ENCODE data around the gene DHRS9. TPM values are rescaled to one million over a fixed set of nuclear protein-coding genes. Genes with fewer than 3 reads are reported as not detected.
"Not testable (repeated sequence)": the region's sequence is repeated elsewhere in the genome, so short reads cannot be mapped to it uniquely, and the experiment has no call there.

DHRS9 gene
- polyA plus RNA-seq, 2 of the 4 experiments (the other 2 are of a cell fraction), result 0.19 to 0.25 TPM

DNA sequence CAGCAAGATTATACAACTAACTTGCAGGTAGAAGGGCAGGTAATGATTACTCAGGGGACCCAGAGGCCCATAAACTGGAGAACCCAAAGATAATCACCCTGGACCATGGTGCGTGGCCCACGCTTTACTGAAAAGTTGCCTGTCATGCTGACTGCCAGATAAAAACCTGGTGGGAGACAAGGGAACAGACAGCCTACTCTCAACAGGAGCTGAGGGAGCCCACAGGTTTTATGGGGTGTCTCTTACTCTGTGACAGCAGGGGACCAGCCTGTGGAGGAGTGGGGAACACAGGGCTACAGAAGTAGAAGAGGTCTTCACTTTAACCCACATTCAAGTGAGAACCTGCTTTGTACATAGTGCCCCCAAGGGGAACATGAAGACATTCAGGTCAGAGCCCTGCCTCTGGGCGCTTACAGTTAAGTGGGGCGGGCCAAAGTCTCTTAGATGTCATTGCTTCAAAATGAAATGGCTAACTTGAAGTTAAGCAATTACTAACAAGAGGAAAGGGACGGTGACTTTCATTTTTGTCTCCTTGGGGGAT, 60.4 kb downstream of the DHRS9 start:
- no peak overlapping the region for H3K4me2 ChIP-seq
- POLR2A ChIA-PET, result no interaction called here
- no peak overlapping the region for H3K4me3 ChIP-seq
- WGBS (ENCODE audit: missing lambda C conversion rate), result 84% methylated on average over 5 of the region's 5 CpGs
- TF ChIP-seq BHLHE40 (IDR thresholded peaks at IDR 0.05; ENCODE audit: low read depth, low read length) (no peak), RCOR1 (IDR thresholded peaks at IDR 0.05; ENCODE audit: low read depth, low read length) (no peak), MAFK (IDR thresholded peaks at IDR 0.05; ENCODE audit: partially characterized antibody) (no peak), HOXB13 (CRISPR knock-in tag; IDR thresholded peaks at IDR 0.05; ENCODE audit: low read depth) (no peak), ELK1 (IDR thresholded peaks at IDR 0.05; ENCODE audit: low read depth, low read length) (no peak), CBX2 (IDR thresholded peaks at IDR 0.05; ENCODE audit: borderline replicate concordance, low read depth) (no peak), CEBPB (IDR thresholded peaks at IDR 0.05) (no peak), ZNF302 (CRISPR knock-in tag; IDR thresholded peaks at IDR 0.05) (no peak), TP53 (CRISPR knock-in tag; IDR thresholded peaks at IDR 0.05) (no peak), POLR2AphosphoS2 (conservative IDR thresholded peaks at IDR 0.05; ENCODE audit: low read length) (no peak), ZFP36 (IDR thresholded peaks at IDR 0.05; ENCODE audit: borderline replicate concordance, partially characterized antibody) (no peak), USF2 (IDR thresholded peaks at IDR 0.05) (no peak), CHD4 (IDR thresholded peaks at IDR 0.05; ENCODE audit: borderline replicate concordance) (no peak), RNF2 (IDR thresholded peaks at IDR 0.05; ENCODE audit: borderline replicate concordance, low read depth) (no peak)
- ATAC-seq (no peak; a peak in 1 of 6 replicates), FAIRE-seq (no peak), DNase-seq (ENCODE audit: low read depth in 1 of 2, low spot score in 1 of 2) (no peak)
- CTCF ChIA-PET, result interaction anchor here (1.2 kb wide), 1 partner anchor 166 kb away, joined by 4 read pairs; no protein-coding TSS in a partner anchor
- no peak overlapping the region for H3K27ac ChIP-seq
- no peaks in the 10 kb centered on the region for H3K9me3 ChIP-seq
- no peaks in the 10 kb centered on the region for H3K4me1 ChIP-seq

DNA sequence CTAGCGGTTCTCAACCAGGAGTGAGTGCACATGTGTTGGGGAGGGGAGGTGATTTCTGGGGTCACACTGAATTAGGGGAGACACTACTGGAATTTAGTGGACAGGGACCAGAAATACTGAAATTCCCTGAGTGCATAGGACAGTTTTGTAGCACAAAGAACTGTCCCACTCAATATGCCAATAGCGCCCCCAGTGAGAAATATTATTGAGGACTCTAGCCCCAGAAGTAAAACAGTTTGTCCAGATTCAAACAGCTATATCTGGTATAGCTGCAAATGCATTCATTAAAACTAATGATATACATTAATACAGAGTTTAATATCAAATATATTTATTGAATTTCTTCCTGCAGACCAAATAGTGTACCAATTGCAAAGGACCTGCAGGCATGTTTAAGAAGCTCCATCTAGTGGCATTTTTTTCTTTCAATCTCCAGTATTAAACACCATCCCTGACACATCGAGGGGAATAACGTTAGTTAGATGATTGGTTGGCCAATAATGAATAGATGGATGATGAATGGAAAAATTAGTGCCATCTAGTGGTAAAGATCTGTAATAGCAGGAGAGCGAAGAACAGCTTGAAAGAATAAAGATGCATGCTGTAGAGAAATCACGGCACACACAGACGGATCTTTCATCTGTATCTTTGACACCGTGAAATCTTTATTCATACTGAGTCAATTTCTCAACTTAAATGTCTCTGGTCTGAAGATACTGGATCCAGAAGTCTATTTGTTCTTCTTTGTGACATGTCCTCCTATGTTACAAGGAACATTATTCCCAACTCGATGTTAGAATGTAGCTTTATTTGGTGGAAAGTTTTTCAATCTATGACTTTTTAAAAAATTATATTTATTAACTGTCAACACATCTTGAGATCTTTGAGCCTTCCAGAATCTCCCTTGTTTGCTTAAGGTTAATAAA, 62.5 kb downstream of the DHRS9 start:
- ChIA-PET CTCF (interaction anchor here (0.6 to 2.5 kb wide), 33 partner anchors 9 to 667 kb away, joined by 3 to 26 read pairs (median 4); no protein-coding TSS in a partner anchor), POLR2A (no interaction called here)
- Histone ChIP-seq H3K27ac (no peak overlapping the region), H3K4me2 (peak overlapping the region; percentile 34; the same call in 1 of the 3 replicates), H3K4me1 (no peaks in the 10 kb centered on the region), H3K4me3 (no peak overlapping the region), H3K9me3 (no peaks in the 10 kb centered on the region)
- 14% methylated on average over 9 of the region's 9 CpGs for WGBS (ENCODE audit: missing lambda C conversion rate)
- DNase-seq (ENCODE audit: low read depth in 1 of 2, low spot score in 1 of 2), result peak; percentile 28 to 55
- FAIRE-seq, result peak; percentile 85
- TF ChIP-seq SMC3 (IDR thresholded peaks at IDR 0.05) (peak; percentile 67), RAD21 (conservative IDR thresholded peaks at IDR 0.05 in 1 of 2, IDR thresholded peaks at IDR 0.05 in 1 of 2) (peak; percentile 46 to 53; a peak in 4 of 5 replicates), CTCF (IDR thresholded peaks at IDR 0.05) (peak; percentile 83), MYC (IDR thresholded peaks at IDR 0.05; ENCODE audit: borderline replicate concordance, low read length) (no peak)
- peak; percentile 43 to 86; a peak in 3 of 6 replicates for ATAC-seq

DNA sequence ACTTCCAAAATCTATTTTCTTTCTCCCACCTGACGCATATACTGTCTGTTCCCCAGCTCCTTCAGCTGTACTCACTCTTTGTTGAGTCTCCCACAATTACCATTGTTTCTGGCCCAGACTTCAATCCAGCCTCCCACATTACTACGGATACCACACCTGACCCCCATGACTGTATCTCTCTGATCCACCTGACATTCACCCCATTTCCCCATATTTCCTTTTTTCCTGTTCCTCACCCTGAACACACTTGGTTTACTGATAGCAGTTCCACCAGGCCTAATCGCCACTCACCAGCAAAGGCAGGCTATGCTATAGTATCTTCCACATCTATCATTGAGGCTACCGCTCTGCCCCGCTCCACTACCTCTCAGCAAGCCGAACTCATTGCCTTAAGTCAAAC, 64.9 kb downstream of the DHRS9 start:
- H3K4me1 ChIP-seq; H3K4me3 ChIP-seq; H3K27ac ChIP-seq; FAIRE-seq; H3K4me2 ChIP-seq; H3K9me3 ChIP-seq; POLR2A ChIA-PET; DNase-seq (ENCODE audit: low read depth in 1 of 2, low spot score in 1 of 2); ATAC-seq: not testable (repeated sequence)
- CTCF ChIA-PET, result interaction anchor here (0.6 kb wide), 1 partner anchor 33 kb away, joined by 3 read pairs; no protein-coding TSS in a partner anchor
- WGBS (ENCODE audit: missing lambda C conversion rate), result 78% methylated on average over 6 of the region's 6 CpGs

GRCh38 chr2:169136428-169136827, 67.1 kb downstream of the DHRS9 start:
- 60% methylated on average over 5 of the region's 5 CpGs for WGBS (ENCODE audit: missing lambda C conversion rate)
- DNase-seq (ENCODE audit: low read depth in 1 of 2, low spot score in 1 of 2); H3K27ac ChIP-seq; H3K4me1 ChIP-seq; H3K4me2 ChIP-seq; H3K9me3 ChIP-seq; ATAC-seq; POLR2A ChIA-PET; H3K4me3 ChIP-seq; FAIRE-seq; CTCF ChIA-PET: not testable (repeated sequence)
